GM19452 (cell line): ENCODE results near the gene SORCS3.

Source experiments
- ATAC-seq: cut with Tn5 transposase; IDR thresholded peaks from one replicate; pipeline ENCODE4 v1.9.1; 2021; ENCODE audit not compliant: unreplicated experiment

Gene SORCS3

GRCh38 chr10:104643303-104643663, 2.2 kb downstream of the SORCS3 start:
- ATAC-seq = no peak

DNA sequence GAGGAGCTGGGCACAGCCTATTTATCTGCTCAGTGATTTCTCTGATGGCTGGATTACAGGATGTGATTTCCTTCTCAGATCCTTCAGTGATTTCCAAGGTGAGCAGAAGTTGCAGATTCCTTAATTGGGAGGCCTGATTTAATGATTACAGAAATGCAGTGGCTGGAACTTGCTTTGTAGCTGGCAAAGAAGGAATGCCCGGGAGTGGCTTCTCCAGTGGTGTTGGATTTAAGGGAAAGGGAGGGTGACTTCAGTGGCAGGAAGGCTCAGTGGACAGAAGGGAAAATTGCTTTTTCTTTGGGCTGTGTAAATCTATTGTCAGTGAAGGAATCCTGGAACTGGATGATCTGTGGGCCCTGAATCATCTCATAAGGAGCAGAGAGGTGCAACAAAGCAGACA, 5.1 kb downstream of the SORCS3 start:
- no peak for ATAC-seq

DNA sequence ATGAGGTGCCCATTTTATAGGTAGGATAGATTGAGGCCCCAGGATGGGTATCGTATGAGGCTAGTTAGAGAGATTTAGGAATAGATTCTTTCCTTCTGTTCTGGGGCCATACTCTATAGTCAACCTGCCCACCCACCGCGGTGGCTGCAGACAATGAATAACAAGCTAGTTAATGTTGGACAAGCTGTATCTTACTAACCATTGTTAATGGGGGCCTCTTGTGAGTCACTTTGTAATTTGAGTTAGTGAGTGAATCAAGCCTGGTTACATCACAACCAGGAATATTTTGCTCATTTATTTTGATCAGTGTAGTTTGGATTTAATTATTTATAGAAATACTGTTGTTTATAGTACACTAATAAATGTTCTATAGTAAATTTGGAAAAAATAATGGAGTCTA, 7.3 kb downstream of the SORCS3 start:
- ATAC-seq = no peak

DNA sequence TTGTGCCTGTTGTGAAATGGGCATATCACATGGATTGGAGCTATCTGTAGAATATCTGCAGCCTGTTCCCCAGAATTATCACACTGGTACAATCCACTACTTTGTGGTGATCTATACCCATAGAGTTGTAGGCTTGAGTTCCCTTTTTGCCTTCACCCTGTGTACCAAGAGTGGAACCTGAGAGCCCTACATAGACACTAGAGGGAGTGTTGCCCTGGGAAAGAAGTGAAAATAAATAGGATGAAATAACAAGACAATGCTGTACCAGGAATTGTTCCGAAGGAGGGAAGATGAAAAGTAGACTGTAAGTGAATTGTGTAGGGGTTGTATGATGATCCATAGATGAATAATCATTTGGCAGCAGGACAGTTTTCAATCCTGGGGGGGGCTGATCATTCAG, 9.0 kb downstream of the SORCS3 start:
- no peak for ATAC-seq

DNA sequence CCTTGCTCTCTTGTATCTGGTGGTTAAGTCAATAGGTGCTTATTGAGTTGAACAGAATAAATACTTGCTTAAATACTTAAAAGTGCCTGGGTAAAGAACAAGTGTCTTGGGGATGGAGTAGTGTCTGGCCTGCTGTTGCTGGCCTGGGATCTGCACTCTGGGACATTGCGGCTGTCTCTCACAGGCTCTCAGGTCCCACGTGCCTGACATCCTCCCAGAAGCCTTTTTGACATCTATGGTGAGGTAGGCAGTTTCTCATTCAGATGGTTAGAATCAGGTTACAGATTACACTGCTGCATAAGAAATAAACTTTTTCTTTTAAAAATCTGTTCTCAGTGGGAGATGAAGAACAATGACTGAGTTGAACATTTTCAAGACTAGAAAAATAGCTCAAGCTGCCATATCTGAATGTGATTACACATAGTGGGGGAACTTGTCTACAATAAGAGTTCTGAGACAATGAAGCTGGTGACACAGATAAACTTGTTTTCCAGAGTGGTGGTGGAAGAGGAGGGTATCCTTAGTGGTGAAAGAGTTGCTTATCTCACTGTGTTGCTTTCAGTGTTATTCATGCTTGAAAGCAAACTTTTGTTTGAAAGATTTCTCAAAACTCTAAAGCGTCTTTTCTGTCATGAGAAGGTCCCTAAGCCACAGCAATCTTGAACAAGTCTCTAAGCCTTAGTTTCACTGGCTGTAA, 9.7 kb downstream of the SORCS3 start:
- no peak for ATAC-seq

DNA sequence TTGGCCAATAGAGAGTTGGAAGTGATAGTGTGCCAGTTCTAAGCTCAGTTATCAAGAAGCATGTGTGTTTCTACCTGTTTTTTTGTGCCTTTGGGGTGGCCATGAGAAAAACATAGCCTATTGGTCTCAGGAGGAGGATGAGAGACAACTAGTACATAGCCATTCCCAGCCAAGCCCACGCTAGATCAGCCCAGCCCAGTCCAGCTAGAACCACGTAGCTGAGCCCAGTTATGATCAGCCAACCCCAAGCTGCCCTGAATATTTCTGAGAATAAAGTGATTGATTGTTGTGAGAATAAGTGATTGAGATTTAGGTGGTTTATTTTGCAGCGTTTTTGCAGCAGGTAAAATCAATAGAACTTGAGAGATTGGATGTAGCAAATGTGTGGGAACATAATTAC, 15.9 kb downstream of the SORCS3 start:
- ATAC-seq = no peak

GRCh38 chr10:104657457-104657856, 16.4 kb downstream of the SORCS3 start:
- ATAC-seq = no peak

- ATAC-seq = no peak
These were observed 17.0 kb downstream of the SORCS3 start for GRCh38 chr10:104658067-104658466.

DNA sequence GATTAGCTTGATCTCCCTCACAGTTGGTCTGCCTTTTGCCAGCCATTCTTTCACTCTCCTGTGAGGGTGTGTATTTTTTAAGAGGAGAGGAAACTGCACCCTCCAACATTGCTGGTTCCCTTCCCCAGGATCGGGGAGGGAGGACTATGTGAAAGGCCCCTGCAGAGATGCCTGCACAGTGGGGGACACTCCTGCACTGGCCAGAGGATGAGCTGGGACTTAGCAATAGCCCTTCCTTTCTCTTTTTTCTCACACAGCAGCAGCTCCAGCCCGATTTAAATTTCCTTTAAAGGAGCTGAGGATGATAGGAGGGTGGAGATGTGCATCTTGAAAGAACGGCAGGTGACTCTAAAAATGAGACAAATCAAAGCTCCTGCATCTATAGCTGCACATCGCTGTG, 18.7 kb downstream of the SORCS3 start:
- ATAC-seq = no peak

GRCh38 chr10:104663076-104663475, 22.0 kb downstream of the SORCS3 start:
- ATAC-seq = no peak

DNA sequence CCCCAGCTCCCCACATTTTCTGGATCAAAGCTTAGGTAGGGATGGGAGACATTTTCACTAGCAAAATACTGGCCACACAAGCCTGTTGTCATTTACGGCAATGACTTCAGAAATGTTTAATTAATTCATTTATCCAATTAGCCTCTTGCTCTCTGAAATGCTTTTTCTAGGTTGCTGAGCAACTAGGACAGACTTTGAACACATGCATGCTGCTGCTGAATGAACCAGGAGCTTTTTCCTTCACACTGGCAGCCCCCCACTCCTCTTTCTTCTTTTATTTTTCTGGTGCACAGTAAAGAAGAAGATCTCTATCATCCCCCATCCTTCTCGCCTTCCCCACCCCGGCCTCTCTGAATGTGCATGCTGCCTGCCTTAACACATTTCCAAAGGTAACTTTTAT, 22.5 kb downstream of the SORCS3 start:
- ATAC-seq = no peak

GRCh38 chr10:104664205-104664604, 23.1 kb downstream of the SORCS3 start:
- no peak for ATAC-seq

- ATAC-seq = no peak
These were observed 24.1 kb downstream of the SORCS3 start for GRCh38 chr10:104665174-104665573.

- ATAC-seq = no peak
These were observed 25.0 kb downstream of the SORCS3 start for GRCh38 chr10:104666106-104666505.

DNA sequence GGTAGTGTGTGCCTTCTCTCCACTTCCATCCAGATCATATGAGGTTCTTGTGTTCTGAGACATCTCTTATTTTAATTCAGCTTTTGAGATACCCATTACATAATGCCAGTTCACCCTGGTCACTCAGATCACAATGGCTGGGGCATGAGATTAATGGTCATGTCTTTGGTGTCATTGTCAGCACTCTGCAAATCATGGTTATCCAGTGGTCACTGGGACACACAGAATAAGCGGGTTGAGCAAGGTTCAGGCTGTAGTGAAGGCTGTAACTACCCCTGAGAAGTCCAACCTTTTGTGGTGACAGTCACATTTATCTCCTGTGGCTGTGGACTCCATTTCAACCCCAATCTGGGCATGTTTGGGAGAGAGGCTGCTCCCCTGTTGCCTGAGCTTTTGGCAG, 35.8 kb downstream of the SORCS3 start:
- ATAC-seq = no peak

DNA sequence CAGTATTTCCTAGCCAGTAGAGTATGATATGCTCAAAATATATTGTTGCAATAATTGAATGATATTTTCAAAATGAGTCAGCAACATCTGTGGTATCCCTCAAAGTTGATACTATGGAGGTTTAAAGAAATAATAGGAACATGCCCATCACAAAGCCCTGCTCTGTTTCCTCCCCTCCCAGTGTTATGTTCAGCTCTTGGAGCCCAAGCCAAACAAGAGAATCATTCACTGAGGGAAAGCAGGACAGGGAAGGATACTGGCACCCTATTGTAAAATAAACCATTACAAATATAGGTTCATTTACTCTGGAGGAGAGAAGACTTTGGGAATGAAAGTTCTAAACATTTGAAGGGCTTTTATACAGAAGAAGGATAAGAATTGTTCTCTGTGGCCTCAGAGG, 37.6 kb downstream of the SORCS3 start:
- ATAC-seq = no peak

DNA sequence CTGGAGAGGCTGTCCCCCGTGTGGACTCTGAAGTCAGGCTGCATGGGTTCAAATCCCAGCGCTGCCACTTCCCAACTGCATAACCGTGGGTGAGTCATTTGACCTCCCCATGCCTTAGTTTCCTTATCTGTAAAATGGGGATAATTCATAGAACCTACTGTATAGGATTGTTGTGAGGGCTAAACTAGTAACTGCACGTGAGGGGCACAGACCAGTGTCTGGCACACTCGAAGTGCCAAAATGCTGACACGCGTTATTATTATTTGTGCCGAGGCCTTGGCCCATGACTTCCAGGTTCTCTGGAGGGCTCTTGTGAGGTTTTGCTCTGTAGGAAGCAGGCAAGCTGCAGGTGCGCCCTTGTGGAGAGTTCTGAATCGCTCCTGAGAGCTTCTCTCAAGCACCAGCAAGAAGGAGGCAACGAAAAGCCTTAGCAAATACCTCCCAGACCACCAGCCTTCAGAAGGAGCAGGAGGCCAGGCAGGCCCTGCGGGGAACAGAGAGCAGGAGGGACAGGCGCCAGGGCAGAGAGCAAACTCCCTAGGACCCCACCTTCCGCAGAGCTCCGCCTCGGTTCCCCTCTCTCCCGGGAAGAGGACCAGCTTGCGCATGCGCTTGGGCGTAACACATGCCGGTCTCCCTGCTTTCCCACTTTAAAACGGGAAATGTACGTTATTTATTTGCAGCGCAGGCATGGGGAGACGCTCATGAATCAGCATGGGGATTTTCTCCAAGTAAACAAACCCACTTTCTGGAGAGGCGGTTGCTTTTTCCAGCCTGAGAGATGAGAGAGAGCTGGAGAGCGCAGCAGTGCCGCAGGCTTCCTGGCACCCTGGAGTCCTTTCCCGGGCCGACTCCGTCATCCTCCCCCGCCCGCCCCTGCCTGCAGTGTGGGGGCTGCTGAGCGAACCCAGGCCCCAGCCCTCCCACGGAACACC, 39.6 kb downstream of the SORCS3 start:
- no peak for ATAC-seq

- ATAC-seq = no peak
These were observed 40.4 kb downstream of the SORCS3 start for GRCh38 chr10:104681485-104681884.

DNA sequence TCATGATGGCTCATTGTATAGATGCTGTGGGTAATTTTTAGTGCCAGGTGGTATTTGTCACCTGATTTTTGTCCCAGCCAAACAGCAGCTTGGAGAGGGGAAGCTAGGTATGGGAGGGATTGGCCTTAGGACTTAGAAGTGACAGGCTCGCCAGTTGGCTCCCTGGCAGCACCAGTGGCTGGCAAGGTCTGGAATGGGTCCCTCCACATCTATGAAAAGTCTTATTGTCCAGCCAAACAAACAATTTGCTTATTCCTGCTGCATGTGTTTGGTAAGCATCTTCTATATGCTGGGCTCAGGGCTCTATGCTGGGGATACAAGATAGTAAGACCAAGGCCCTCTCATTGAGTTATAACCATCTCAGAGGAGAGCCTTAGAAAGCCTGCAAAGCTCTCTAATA, 42.5 kb downstream of the SORCS3 start:
- no peak for ATAC-seq

GRCh38 chr10:104686829-104687228, 45.7 kb downstream of the SORCS3 start:
- ATAC-seq = no peak

- no peak for ATAC-seq
These were observed 47.4 kb downstream of the SORCS3 start for GRCh38 chr10:104688251-104689042.

DNA sequence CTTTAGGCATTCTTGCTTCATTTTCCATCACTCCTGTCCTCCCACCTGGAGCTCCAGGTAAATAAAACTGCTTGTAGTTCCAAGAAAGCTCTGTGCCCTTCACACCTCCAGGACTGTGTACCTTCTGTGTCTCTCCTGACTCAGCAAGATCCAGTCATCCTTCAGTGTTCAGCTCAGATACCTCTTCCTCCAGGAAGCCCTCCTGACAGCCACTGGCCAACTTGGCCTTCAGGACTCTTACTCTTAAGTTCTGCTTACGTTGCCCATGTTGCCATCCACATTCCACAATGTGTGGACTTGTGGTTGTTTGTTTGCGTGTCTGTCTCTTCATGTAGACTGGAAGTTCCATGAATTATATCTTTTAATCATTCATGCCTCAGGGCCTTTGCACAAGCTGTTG, 48.0 kb downstream of the SORCS3 start:
- no peak for ATAC-seq
